GM12873 (cell line): Measurements from ENCODE around the gene ANO8.

Experiments
- CTCF ChIP-seq: IDR thresholded peaks from 2 replicates; pipeline ENCODE4 v1.5.1; 2012; ENCODE audit warnings: low read depth, mild to moderate bottlenecking, moderate library complexity, low read length, control low read depth; ENCODE audit not compliant: insufficient read depth; ENCODE audit errors: missing control alignments

Gene ANO8

GRCh38 chr19:17324357-17325114 lies 10.1 kb downstream of the ANO8 start:
- TF ChIP-seq CTCF, result no peak

GRCh38 chr19:17323964-17324332 lies 10.7 kb downstream of the ANO8 start:
- TF ChIP-seq CTCF, result no peak

DNA sequence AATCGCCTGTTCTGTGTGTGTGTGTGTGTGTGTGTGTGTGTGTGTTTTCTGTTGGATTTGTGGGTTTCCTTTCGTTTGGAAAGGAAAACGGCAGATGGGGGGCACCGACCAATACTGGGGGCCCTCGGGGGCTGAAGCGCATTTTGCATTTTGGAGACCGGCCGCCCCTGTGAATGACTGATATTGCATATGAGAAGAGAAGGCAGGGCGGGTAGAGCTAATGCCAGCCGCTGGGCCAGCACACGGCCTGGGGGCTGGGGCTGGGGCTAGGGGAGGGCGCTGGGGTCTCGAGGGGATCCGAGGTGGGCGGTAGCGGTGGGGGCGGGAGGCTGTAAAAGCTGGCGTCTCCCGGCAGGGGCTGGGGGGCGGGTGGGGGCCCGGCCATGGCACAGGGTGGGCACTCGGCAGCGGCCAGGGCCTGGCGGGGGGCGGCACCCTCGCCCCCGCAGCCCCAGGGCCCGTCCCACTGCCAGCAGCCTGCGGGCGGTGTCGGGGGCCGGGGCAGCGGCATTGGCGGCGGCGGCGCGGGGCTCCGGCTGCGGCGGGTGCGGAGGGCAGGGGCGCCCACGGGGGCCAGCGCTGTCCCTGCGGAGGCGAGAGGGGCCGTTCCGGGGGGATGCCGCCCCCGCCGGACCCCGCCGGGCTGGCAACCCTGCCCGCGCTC lies 11.2 kb downstream of the ANO8 start:
- TF ChIP-seq CTCF, result no peak

GRCh38 chr19:17322854-17323253 lies 11.8 kb downstream of the ANO8 start:
- no peak for TF ChIP-seq CTCF

DNA sequence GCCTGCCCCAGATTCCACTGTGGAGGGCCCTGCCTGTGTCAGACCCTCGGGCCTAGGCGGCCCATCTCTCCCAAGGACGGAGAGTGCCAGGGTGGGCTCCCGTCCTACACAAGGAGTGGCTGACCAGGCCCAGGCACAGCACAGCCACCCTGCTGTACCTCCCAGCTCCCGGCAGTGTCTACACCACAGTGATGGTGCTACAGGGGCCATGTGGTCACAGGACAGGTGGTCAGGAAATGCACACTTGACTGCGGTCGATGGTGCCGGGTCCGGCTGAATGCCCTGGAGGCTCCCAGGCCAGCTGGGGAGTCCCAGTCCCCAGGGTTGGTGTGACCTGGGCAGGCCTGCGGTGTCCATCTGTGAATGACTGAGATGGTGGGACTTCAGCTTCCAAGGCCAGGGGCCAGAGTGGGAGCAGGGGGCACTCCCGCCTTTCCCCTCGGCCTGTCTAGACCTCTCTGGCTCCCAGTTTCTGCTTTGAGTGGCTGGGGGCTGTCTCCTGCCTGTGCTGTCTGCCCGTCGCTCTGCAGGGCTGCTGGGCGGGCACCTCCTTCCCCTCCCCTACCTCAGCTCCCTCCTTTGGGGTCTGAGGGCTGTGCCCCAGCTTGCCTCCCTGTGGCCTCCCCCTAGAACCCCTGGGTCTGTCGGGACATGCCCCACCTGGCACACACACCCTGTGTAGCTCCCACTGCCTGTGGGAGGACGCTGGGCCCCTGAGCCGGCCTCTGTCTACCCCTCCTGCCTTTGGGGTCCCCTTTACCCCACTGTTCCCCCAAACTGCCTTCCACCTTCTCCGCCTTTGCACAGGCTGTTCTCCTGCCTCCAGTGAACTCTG lies 12.8 kb downstream of the ANO8 start:
- TF ChIP-seq CTCF, result no peak

- no peak for TF ChIP-seq CTCF
Observed at GRCh38 chr19:17320435-17320834, 14.2 kb downstream of the ANO8 start.
